Cerebellar nuclear complex (tissue), 1 donor: Measurements from ENCODE around the gene RPTOR.

Experiments used
- DNase-seq, 2 experiments: peaks; one replicate each; lab custom pipeline; 2025; lab: John Stamatoyannopoulos, UW

Gene RPTOR

GRCh38 chr17:80878876-80879722 lies 334.5 kb downstream of the RPTOR start:
- DNase-seq = no peak

GRCh38 chr17:80879723-80880647 lies 335.3 kb downstream of the RPTOR start:
- DNase-seq = no peak

- no peak for DNase-seq
Observed at GRCh38 chr17:80880648-80880985, 336.0 kb downstream of the RPTOR start.

DNA sequence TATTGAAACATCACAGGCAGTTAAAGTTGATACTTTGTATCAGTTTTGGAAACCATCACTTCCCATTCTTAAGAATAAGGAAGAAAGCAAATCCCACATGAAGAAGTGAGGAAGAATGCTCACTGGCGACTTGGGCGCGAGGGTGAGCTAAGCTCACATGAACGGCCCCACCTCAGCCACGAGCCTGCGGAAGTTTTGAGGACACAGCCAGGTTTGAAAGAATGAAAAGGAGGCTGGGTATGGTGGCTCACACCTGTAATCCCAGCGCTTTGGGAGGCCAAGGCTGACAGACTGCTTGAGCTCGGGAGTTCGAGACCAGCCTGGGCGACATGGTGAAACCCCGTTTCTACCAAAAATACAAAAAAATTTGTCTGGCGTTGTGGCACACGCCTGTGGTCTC lies 336.7 kb downstream of the RPTOR start:
- DNase-seq = no peak

DNA sequence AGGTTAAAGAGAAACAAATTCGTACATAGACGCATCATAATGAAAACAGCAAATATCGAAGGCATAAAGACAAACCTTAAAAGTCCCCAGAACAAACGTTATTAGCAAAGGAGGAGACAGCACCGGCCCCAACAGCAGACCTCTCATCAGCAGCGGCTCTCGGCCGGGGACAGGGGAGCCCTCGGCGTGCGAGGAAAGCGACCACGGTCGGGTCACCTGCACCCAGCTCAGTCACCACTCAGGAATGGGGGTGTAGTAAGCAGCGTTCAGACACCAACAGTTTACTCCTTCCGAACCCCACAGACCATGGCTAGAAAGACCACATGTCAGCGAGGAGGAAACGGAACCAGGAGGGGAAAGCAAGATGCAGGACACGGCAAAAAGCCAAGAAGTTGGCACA lies 337.7 kb downstream of the RPTOR start:
- DNase-seq = no peak

GRCh38 chr17:80882926-80883685 lies 338.5 kb downstream of the RPTOR start:
- no peak for DNase-seq

DNA sequence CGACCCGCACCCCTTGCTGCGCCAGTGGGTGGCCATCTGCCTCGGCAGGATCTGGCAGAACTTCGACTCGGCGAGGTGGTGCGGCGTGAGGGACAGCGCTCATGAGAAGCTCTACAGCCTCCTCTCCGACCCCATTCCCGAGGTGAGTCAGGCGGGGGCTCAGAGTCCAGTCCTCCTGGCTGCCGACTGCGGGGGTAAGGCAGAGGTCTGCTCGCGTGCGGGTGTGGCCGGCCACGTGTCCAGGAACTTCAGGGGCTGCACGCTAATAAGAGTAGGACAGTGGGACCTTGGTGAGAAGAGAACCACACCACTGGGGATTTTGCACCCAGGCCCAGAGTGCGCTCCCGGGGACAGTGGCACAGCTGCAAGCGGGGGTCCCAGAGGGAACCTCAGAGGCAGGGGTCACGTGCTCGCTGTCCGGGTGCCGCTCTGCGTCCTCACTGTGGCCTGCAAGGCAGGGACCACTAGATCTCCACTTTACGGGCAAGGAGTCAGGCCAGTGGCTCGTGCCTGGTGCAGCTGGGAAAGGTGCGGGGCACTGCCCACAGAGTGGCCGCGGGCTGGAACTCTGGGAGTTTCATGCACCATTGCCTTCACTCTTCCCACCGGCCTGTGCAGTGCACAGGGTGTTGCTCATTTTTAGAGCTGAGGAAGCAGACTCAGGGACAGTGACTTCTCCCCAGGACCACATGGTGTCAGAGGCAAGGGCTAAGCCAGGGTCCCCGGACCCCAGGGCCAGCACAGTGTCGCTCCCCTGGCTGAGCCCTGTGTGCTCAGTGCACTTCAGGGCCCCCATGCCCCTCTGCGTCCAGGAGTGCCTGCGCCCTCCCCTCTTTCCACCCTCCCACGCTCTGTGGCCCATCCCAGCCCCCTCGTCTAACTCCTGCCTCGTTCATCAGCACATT lies 339.4 kb downstream of the RPTOR start:
- no peak for DNase-seq

- no peak for DNase-seq
Observed at GRCh38 chr17:80884811-80885210, 340.2 kb downstream of the RPTOR start.

GRCh38 chr17:80885947-80886582 lies 341.4 kb downstream of the RPTOR start:
- no peak for DNase-seq

- no peak for DNase-seq
Observed at GRCh38 chr17:80886641-80887573, 342.3 kb downstream of the RPTOR start.

DNA sequence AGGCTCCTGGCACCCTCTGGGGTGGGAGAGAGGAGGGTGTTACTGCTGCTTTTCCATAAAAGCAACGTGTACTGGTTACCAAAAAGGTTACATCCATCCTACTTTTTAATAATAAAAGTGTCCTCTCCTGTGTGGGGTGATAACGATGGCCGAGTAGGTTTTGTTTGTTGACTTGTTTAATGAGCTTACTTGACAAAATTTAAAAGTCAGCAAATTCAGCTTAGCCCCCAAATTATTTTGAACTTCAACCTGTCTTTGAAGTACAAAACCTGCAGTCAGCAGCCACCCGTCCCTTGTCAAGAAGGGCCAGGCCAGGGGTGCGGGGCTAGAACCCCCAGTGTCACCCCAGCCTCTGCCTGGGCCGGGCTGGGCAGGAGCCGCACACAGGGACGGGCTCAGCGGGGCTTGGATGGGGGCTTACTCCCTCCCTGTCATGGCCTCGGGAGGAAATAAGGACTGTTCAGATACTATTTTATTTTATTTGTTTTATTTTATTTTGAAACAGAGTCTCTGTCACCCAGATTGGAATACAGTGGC lies 343.1 kb downstream of the RPTOR start:
- DNase-seq = no peak

- no peak for DNase-seq
Observed at GRCh38 chr17:80888276-80889160, 343.9 kb downstream of the RPTOR start.

- DNase-seq = no peak
Observed at GRCh38 chr17:80889231-80890195, 344.9 kb downstream of the RPTOR start.

DNA sequence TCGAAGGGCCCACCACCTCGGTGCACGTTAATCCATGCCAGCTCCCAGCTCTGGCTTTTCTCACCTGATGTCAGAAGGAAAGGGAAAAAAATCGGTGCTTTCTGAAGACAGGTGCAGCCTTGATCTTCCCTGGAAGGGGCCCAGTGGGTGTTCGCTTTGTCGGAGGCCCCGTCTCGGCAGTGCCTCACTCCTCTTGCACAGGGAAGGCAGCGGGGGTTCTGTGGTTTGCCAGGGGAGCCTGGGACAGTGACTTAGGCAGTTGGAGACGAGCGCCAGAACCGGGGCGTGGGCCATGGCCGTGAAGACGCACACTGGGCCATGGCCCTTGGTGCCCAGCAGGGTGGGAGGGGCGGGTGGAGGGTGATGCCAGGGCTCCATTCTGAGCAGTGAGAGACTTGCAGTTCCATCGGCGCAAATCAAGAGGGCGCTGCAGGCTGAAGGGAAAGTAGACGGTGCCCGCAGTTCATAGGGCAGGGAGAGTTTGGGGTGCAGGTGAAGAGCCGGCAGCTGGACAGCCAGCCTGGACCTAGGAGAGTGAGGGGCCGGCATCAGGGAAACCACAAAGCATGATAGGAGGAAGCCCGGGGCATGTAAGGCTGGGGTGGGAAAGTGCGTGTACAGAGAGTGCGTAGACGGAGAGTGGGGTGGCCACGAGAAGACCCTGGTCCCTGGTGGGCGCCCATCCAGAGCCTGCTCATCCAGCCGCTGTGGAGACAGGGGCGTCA lies 345.7 kb downstream of the RPTOR start:
- no peak for DNase-seq

DNA sequence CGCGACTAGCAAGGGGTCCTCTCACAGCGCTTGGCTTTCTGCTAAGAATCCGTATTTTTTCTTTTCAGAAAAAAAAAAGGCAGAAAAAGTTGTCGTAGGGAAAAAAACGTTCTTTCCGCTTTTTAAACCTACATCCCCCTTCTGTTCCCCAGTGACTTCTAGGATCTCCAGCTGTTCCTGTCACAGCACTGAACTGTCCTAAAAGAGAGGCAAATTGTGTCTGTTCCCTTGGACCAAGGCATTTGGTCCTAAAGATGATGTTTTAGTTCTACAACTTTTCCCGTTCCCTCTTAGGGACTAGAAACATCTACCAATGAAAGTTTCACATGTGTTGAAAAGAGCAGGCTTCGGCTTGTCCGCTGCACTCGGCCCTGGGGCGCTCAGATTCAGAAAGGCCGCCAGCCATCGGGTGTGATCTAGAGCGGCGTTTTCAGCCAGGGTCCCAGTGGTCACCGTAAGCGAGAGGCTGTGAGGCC lies 346.3 kb downstream of the RPTOR start:
- DNase-seq = no peak

- DNase-seq = no peak
Observed at GRCh38 chr17:80891397-80892018, 346.9 kb downstream of the RPTOR start.
